Retinal pigment epithelial cell (primary cell): ENCODE measurements around the gene JMJD8.

ENCODE experiments used
- DNase-seq: peaks from one replicate; pipeline ENCODE4 v3.0.0-alpha.2; 2010; ENCODE audit warnings: low read depth
- H3K4me3 ChIP-seq: 2 replicates; pipeline ENCODE4 v1.5.1; 2011; ENCODE audit warnings: mild to moderate bottlenecking, low read length, control low read depth, moderate library complexity
- TF ChIP-seq, protein P1 (sequence below): conservative IDR thresholded peaks from 2 replicates; pipeline ENCODE4 v1.5.1; 2011; ENCODE audit warnings: low read depth, low read length, control low read depth, inconsistent platforms

The JMJD8 gene, protein sequence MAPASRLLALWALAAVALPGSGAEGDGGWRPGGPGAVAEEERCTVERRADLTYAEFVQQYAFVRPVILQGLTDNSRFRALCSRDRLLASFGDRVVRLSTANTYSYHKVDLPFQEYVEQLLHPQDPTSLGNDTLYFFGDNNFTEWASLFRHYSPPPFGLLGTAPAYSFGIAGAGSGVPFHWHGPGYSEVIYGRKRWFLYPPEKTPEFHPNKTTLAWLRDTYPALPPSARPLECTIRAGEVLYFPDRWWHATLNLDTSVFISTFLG

GRCh38 chr16:684071-684794 is at the start of gene JMJD8:
Gene JMJD8 (minus strand): TSS chr16:684334. CDS start chr16:684319, 15 bp downstream.
- peak; percentile 69 for DNase-seq
- TF ChIP-seq, protein P1, sequence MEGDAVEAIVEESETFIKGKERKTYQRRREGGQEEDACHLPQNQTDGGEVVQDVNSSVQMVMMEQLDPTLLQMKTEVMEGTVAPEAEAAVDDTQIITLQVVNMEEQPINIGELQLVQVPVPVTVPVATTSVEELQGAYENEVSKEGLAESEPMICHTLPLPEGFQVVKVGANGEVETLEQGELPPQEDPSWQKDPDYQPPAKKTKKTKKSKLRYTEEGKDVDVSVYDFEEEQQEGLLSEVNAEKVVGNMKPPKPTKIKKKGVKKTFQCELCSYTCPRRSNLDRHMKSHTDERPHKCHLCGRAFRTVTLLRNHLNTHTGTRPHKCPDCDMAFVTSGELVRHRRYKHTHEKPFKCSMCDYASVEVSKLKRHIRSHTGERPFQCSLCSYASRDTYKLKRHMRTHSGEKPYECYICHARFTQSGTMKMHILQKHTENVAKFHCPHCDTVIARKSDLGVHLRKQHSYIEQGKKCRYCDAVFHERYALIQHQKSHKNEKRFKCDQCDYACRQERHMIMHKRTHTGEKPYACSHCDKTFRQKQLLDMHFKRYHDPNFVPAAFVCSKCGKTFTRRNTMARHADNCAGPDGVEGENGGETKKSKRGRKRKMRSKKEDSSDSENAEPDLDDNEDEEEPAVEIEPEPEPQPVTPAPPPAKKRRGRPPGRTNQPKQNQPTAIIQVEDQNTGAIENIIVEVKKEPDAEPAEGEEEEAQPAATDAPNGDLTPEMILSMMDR, result no peak
- H3K4me3 ChIP-seq, result peak within 1 kb of the TSS; percentile 53

- H3K4me3 ChIP-seq, result no peak overlapping the region
- TF ChIP-seq, protein P1, result peak; percentile 55
- no peak for DNase-seq
Observed at GRCh38 chr16:733382-734207, 49.5 kb upstream of the JMJD8 start.

- no peak for DNase-seq
- no peak overlapping the region for H3K4me3 ChIP-seq
- TF ChIP-seq, protein P1, result peak; percentile 27
Observed at GRCh38 chr16:732936-733335, 48.8 kb upstream of the JMJD8 start.

GRCh38 chr16:732332-732731 is 48.2 kb upstream of the JMJD8 start:
- H3K4me3 ChIP-seq, result no peak overlapping the region
- DNase-seq, result no peak
- TF ChIP-seq, protein P1, result no peak

DNA sequence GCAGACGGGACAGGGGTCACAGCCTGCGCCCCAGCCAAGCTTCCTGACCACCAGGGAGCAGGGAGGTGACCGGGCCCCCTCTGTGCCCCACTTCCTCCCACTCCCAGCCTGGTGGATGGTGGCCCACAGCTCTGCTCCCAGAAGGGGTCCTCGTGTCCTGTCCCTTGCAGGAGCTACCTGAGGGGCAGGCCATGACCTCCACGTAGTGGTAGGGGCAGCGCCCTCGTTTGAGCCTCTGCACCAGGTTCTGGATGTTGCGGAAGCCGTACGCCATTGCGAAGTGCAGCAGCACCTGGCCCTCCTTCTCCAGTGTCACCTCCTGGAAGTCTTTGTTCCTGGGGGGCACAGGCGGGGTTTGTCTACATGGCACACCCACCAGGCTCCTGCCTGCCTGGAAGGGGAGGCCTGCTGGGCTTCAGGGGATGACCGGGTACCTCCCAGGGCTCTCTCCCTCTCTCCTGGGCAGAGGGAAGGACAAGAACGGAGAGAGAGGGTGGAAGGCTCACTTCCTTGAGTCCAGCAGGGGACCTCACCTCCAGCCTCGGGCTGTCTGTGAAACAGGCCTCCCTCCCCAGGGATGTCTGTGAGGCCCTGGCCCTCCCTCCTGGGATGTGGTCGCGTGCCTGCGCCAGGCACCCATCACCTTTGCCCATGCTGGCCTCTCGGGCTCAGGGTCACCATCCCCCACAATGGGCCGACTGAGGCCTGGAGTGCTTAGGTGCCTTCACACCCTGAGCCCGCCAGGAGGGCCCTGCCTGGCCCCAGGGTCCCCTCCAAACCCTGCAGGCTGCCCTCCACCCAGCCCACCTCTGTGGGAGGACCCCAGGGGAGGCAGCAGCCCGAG is 46.8 kb upstream of the JMJD8 start:
- H3K4me3 ChIP-seq, result no peak overlapping the region
- TF ChIP-seq, protein P1, result no peak
- no peak for DNase-seq
